HS-5 (cell line): Measurements from ENCODE around the gene CALB2.

Source experiments
- DNase-seq: peaks from one replicate; pipeline ENCODE4 v3.0.0-alpha.2; 2012; ENCODE audit warnings: low read depth

CALB2 gene

GRCh38 chr16:71389330-71389729 is 30.8 kb downstream of the CALB2 start:
- no peak for DNase-seq

- no peak for DNase-seq
Measured at GRCh38 chr16:71396594-71396993, 38.1 kb downstream of the CALB2 start.

- DNase-seq: no peak
Measured at GRCh38 chr16:71399801-71400563, 41.5 kb downstream of the CALB2 start.

- no peak for DNase-seq
Measured at GRCh38 chr16:71402007-71402406, 43.5 kb downstream of the CALB2 start.

- DNase-seq: no peak
Measured at GRCh38 chr16:71402674-71403073, 44.2 kb downstream of the CALB2 start.

- DNase-seq: no peak
Measured at GRCh38 chr16:71404364-71404763, 45.8 kb downstream of the CALB2 start.

- DNase-seq: no peak
Measured at GRCh38 chr16:71406316-71406715, 47.8 kb downstream of the CALB2 start.

- DNase-seq: no peak
Measured at GRCh38 chr16:71406724-71407123, 48.2 kb downstream of the CALB2 start.

- DNase-seq: no peak
Measured at GRCh38 chr16:71407731-71408130, 49.2 kb downstream of the CALB2 start.

GRCh38 chr16:71408536-71408935 is 50.0 kb downstream of the CALB2 start:
- no peak for DNase-seq

- DNase-seq: no peak
Measured at GRCh38 chr16:71409011-71409775, 50.7 kb downstream of the CALB2 start.

- no peak for DNase-seq
Measured at GRCh38 chr16:71410146-71410545, 51.6 kb downstream of the CALB2 start.

- DNase-seq: peak; percentile 38
Measured at GRCh38 chr16:71412270-71413160, 54.0 kb downstream of the CALB2 start.

- no peak for DNase-seq
Measured at GRCh38 chr16:71413341-71413740, 54.8 kb downstream of the CALB2 start.

GRCh38 chr16:71414038-71414437 is 55.5 kb downstream of the CALB2 start:
- DNase-seq: no peak

GRCh38 chr16:71421911-71422310 is 63.4 kb downstream of the CALB2 start:
- no peak for DNase-seq

GRCh38 chr16:71423016-71423415 is 64.5 kb downstream of the CALB2 start:
- no peak for DNase-seq

GRCh38 chr16:71423865-71424264 is 65.3 kb downstream of the CALB2 start:
- DNase-seq: no peak

GRCh38 chr16:71424626-71425025 is 66.1 kb downstream of the CALB2 start:
- DNase-seq: no peak

GRCh38 chr16:71425746-71426068 is 67.2 kb downstream of the CALB2 start:
- no peak for DNase-seq

- no peak for DNase-seq
Measured at GRCh38 chr16:71426069-71426879, 67.8 kb downstream of the CALB2 start.
